ENCODE measurements around the gene TEX2. TPM values are rescaled to one million over a fixed set of nuclear protein-coding genes. Genes with fewer than 3 reads are reported as not detected.

The TEX2 gene
- polyA plus RNA-seq, 1 donor (not counting 4 experiments of a cell fraction or from before 2014, with no cell fraction given), result 44.4 TPM

GRCh38 chr17:64139542-64139941 lies 123.5 kb downstream of the TEX2 start:
- dilution Hi-C loops (cut with MboI; ENCODE audit: extremely low pct_ligation_motif_present, low sequenced_read_pairs), result no loop called here
- DNase-seq (ENCODE audit: low read depth, low spot score) (no peak), FAIRE-seq (no peak)
- Histone ChIP-seq H3K9ac (ENCODE audit: control insufficient read depth, extremely low read depth, insufficient read depth, low read length) (no peak overlapping the region), H3K4me2 (ENCODE audit: control insufficient read depth, extremely low read depth, insufficient read depth, low read depth, low read length) (no peak overlapping the region), H3K4me3 (ENCODE audit: control insufficient read depth in 2 of 3, extremely low read depth in 1 of 3, insufficient read depth in 2 of 3, low read depth in 1 of 3, low read length in 3 of 3) (no peak overlapping the region), H3K9me3 (ENCODE audit: control insufficient read depth, low read depth, low read length) (no peaks in the 10 kb centered on the region), H3K4me1 (ENCODE audit: control insufficient read depth, extremely low read depth, insufficient read depth, low read length) (no peaks in the 10 kb centered on the region), H3K27me3 (ENCODE audit: control insufficient read depth, extremely low read depth, insufficient read depth, low read length) (no peaks in the 10 kb centered on the region), H4K20me1 (ENCODE audit: control insufficient read depth, extremely low read depth, insufficient read depth, low read length) (no peaks in the 10 kb centered on the region), H3K27ac (ENCODE audit: control insufficient read depth, insufficient read depth, low read length) (no peak overlapping the region), H3K9me1 (ENCODE audit: control insufficient read depth, extremely low read depth, insufficient read depth, low read length) (no peaks in the 10 kb centered on the region), H2AFZ (ENCODE audit: control insufficient read depth, low read length) (no peak overlapping the region), H3K79me2 (ENCODE audit: control insufficient read depth, insufficient read depth, low read length) (no peaks in the 10 kb centered on the region), H3K36me3 (ENCODE audit: control insufficient read depth in 2 of 2, extremely low read depth in 1 of 2, insufficient read depth in 2 of 2, low read length in 2 of 2) (no peaks in the 10 kb centered on the region)
- no peak for TF ChIP-seq CTCF (optimal IDR thresholded peaks at IDR 0.05 in 1 of 3, IDR thresholded peaks at IDR 0.05 in 1 of 3, conservative IDR thresholded peaks at IDR 0.05 in 1 of 3; ENCODE audit: extremely low read depth in 1 of 3, insufficient read depth in 2 of 3, low read length in 3 of 3)
- no peak for TF ChIP-seq EZH2 (IDR thresholded peaks at IDR 0.05; ENCODE audit: low read length)

- H3K79me2 ChIP-seq (ENCODE audit: control insufficient read depth, insufficient read depth, low read length), result no peaks in the 10 kb centered on the region
- H3K9me3 ChIP-seq (ENCODE audit: control insufficient read depth, low read depth, low read length), result no peaks in the 10 kb centered on the region
- TF ChIP-seq CTCF (optimal IDR thresholded peaks at IDR 0.05 in 1 of 3, IDR thresholded peaks at IDR 0.05 in 1 of 3, conservative IDR thresholded peaks at IDR 0.05 in 1 of 3; ENCODE audit: extremely low read depth in 1 of 3, insufficient read depth in 2 of 3, low read length in 3 of 3), result no peak
- no peak for TF ChIP-seq EZH2 (IDR thresholded peaks at IDR 0.05; ENCODE audit: low read length)
- H3K4me3 ChIP-seq (ENCODE audit: control insufficient read depth in 2 of 3, extremely low read depth in 1 of 3, insufficient read depth in 2 of 3, low read depth in 1 of 3, low read length in 3 of 3), result no peak overlapping the region
- no peak overlapping the region for H2AFZ ChIP-seq (ENCODE audit: control insufficient read depth, low read length)
- no peak overlapping the region for H3K4me2 ChIP-seq (ENCODE audit: control insufficient read depth, extremely low read depth, insufficient read depth, low read depth, low read length)
- no peaks in the 10 kb centered on the region for H3K27me3 ChIP-seq (ENCODE audit: control insufficient read depth, extremely low read depth, insufficient read depth, low read length)
- H3K4me1 ChIP-seq (ENCODE audit: control insufficient read depth, extremely low read depth, insufficient read depth, low read length), result no peaks in the 10 kb centered on the region
- H4K20me1 ChIP-seq (ENCODE audit: control insufficient read depth, extremely low read depth, insufficient read depth, low read length), result no peaks in the 10 kb centered on the region
- dilution Hi-C loops (cut with MboI; ENCODE audit: extremely low pct_ligation_motif_present, low sequenced_read_pairs), result no loop called here
- no peaks in the 10 kb centered on the region for H3K9me1 ChIP-seq (ENCODE audit: control insufficient read depth, extremely low read depth, insufficient read depth, low read length)
- FAIRE-seq, result no peak
- no peaks in the 10 kb centered on the region for H3K36me3 ChIP-seq (ENCODE audit: control insufficient read depth in 2 of 2, extremely low read depth in 1 of 2, insufficient read depth in 2 of 2, low read length in 2 of 2)
- no peak overlapping the region for H3K9ac ChIP-seq (ENCODE audit: control insufficient read depth, extremely low read depth, insufficient read depth, low read length)
- H3K27ac ChIP-seq (ENCODE audit: control insufficient read depth, insufficient read depth, low read length), result no peak overlapping the region
- DNase-seq (ENCODE audit: low read depth, low spot score), result no peak
Measured at GRCh38 chr17:64138441-64138840, 124.6 kb downstream of the TEX2 start.

Measured in keratinocyte (primary cell).